ENCODE results near the gene KCNIP4. TPM values are rescaled to one million over a fixed set of nuclear protein-coding genes. Genes with fewer than 3 reads are reported as not detected.

KCNIP4 gene
- total RNA-seq, 1 donor from 2014 or later: 30.4 TPM

GRCh38 chr4:21577056-21577455, 371.5 kb downstream of the KCNIP4 start:
- no peaks in the 10 kb centered on the region for H3K9me3 Mint-ChIP-seq (ENCODE audit: unreplicated experiment)
- H3K36me3 Mint-ChIP-seq (ENCODE audit: unreplicated experiment): no peaks in the 10 kb centered on the region
- H3K4me1 Mint-ChIP-seq (ENCODE audit: low read depth, unreplicated experiment): peaks cover 3% of the 10 kb centered on the region
- no peaks in the 10 kb centered on the region for H3K27me3 Mint-ChIP-seq (ENCODE audit: unreplicated experiment)
- H3K4me3 Mint-ChIP-seq (ENCODE audit: unreplicated experiment): no peak overlapping the region
- TF ChIP-seq CTCF (IDR thresholded peaks at IDR 0.05; ENCODE audit: partially characterized antibody, unreplicated experiment): no peak
- DNase-seq: no peak
- H3K27ac Mint-ChIP-seq (ENCODE audit: unreplicated experiment): no peak overlapping the region

- H3K4me3 Mint-ChIP-seq (ENCODE audit: unreplicated experiment): no peak overlapping the region
Observed at GRCh38 chr4:21571100-21571499, 377.5 kb downstream of the KCNIP4 start.

GRCh38 chr4:21569638-21570037, 378.9 kb downstream of the KCNIP4 start:
- Mint-ChIP-seq H3K27me3 (ENCODE audit: unreplicated experiment) (no peaks in the 10 kb centered on the region), H3K9me3 (ENCODE audit: unreplicated experiment) (no peaks in the 10 kb centered on the region), H3K4me3 (ENCODE audit: unreplicated experiment) (no peak overlapping the region), H3K27ac (ENCODE audit: unreplicated experiment) (no peak overlapping the region), H3K36me3 (ENCODE audit: unreplicated experiment) (no peaks in the 10 kb centered on the region), H3K4me1 (ENCODE audit: low read depth, unreplicated experiment) (peaks cover 8% of the 10 kb centered on the region)
- no peak for TF ChIP-seq CTCF (IDR thresholded peaks at IDR 0.05; ENCODE audit: partially characterized antibody, unreplicated experiment)
- DNase-seq: no peak

More at GRCh38 chr4:21571100-21571499, 377.5 kb downstream of the KCNIP4 start:
- no peak for TF ChIP-seq CTCF (IDR thresholded peaks at IDR 0.05; ENCODE audit: partially characterized antibody, unreplicated experiment)
- no peak for DNase-seq
- H3K4me1 Mint-ChIP-seq (ENCODE audit: low read depth, unreplicated experiment): peaks cover 8% of the 10 kb centered on the region
- no peaks in the 10 kb centered on the region for H3K36me3 Mint-ChIP-seq (ENCODE audit: unreplicated experiment)
- H3K27ac Mint-ChIP-seq (ENCODE audit: unreplicated experiment): no peak overlapping the region
- H3K27me3 Mint-ChIP-seq (ENCODE audit: unreplicated experiment): no peaks in the 10 kb centered on the region
- no peaks in the 10 kb centered on the region for H3K9me3 Mint-ChIP-seq (ENCODE audit: unreplicated experiment)

GRCh38 chr4:21555083-21555482, 393.5 kb downstream of the KCNIP4 start:
- Mint-ChIP-seq H3K36me3 (ENCODE audit: unreplicated experiment) (no peaks in the 10 kb centered on the region), H3K4me3 (ENCODE audit: unreplicated experiment) (no peak overlapping the region), H3K27me3 (ENCODE audit: unreplicated experiment) (peaks cover 5% of the 10 kb centered on the region), H3K9me3 (ENCODE audit: unreplicated experiment) (peaks cover 7% of the 10 kb centered on the region), H3K4me1 (ENCODE audit: low read depth, unreplicated experiment) (peaks cover 37% of the 10 kb centered on the region), H3K27ac (ENCODE audit: unreplicated experiment) (peak overlapping the region; percentile 82)
- DNase-seq: no peak
- TF ChIP-seq CTCF (IDR thresholded peaks at IDR 0.05; ENCODE audit: partially characterized antibody, unreplicated experiment): no peak

GRCh38 chr4:21554500-21554899, 394.1 kb downstream of the KCNIP4 start:
- peak overlapping the region; percentile 82 for H3K27ac Mint-ChIP-seq (ENCODE audit: unreplicated experiment)
- peak overlapping the region; percentile 0 for H3K4me3 Mint-ChIP-seq (ENCODE audit: unreplicated experiment)
- no peak for TF ChIP-seq CTCF (IDR thresholded peaks at IDR 0.05; ENCODE audit: partially characterized antibody, unreplicated experiment)
- no peak for DNase-seq
- no peaks in the 10 kb centered on the region for H3K36me3 Mint-ChIP-seq (ENCODE audit: unreplicated experiment)
- H3K27me3 Mint-ChIP-seq (ENCODE audit: unreplicated experiment): peaks cover 5% of the 10 kb centered on the region
- peaks cover 8% of the 10 kb centered on the region for H3K9me3 Mint-ChIP-seq (ENCODE audit: unreplicated experiment)
- H3K4me1 Mint-ChIP-seq (ENCODE audit: low read depth, unreplicated experiment): peaks cover 37% of the 10 kb centered on the region

All from glutamatergic neuron (in vitro differentiated cells).